HG03066 (cell line): ENCODE measurements around the gene IQSEC1.

ENCODE experiments used
- ATAC-seq: cut with Tn5 transposase; IDR thresholded peaks from one replicate; pipeline ENCODE4 v1.9.1; 2021; ENCODE audit warnings: low read depth; ENCODE audit not compliant: unreplicated experiment

IQSEC1 gene

DNA sequence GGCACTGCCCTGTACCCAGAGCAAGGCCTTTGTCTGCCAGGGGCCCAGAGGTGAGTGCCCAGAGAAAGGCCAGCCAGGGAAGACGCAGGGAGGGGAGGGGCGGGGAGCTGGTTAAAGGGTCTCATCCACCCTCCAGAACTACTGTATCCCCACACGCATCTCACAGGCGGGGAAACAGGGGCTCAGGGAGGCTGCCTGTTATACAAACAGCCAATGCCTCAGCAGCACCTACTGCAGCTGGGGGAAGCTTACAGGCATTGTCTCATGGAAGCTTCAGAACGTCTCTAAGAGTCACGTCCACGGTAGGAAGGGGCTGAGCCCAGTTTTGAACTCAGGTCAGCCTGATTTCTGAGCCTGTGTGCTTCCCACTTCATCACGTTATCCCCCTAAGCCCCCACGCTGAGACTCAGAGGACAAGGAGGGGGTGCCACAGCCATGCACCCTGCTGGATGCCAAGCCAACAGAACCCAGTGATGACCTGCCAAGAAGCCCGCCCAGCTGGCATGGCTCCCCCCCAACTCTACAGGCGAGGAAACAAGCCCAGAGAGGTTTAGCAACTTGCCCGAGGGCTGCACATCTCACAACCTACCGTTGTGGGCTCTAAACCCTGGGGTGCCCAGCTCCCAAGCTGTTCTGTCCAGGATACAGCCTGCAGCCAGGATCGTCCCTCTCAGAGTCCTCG is 54.5 kb downstream of the IQSEC1 start:
- ATAC-seq: no peak

- ATAC-seq: no peak
Measured at GRCh38 chr3:13018043-13018451, 55.2 kb downstream of the IQSEC1 start.

- no peak for ATAC-seq
Measured at GRCh38 chr3:13017361-13018042, 55.7 kb downstream of the IQSEC1 start.

- ATAC-seq: no peak
Measured at GRCh38 chr3:13016721-13017255, 56.4 kb downstream of the IQSEC1 start.

- ATAC-seq: peak; percentile 37
Measured at GRCh38 chr3:13016083-13016720, 57.0 kb downstream of the IQSEC1 start.

DNA sequence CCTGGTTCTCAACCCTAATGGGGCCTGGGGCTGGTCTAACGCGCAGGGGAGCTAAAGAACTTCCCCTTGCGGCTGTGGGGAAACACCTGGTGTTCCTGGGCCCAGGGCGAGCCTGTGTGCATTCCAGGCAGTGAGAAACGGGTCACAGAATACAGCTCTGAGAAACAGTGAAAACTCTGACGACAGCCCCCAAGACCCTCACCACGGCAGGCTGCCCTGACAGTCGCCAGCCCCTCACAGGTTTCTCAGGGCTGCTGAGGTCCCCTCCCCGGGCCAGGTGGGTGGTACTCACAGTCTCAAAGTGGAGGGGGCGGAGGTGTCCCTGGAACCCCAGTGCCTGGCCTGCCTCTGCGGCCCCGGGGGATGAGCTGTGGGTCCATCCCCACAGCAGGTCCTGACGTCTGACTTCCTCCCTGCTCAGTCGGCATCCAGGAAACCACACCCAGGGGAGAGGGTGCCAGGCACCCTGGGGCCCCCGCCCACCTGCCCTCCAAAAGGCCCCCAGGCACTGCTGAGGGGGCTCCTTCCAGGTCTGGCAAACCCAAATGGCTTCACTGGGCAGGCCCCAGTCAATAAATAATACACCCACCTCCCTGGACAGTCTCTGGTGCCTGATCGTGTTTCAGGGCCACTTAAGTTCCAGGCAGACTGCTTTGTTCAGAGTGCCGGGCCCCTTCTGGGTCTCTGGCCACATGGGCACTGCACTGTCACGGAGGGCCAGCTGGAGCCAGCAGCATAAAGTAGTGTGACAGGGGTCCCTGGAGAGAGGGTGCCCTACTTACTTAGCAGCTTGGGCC is 57.7 kb downstream of the IQSEC1 start:
- peak; percentile 22 for ATAC-seq

GRCh38 chr3:13014755-13015285 is 58.4 kb downstream of the IQSEC1 start:
- ATAC-seq: no peak

GRCh38 chr3:13013994-13014754 is 59.1 kb downstream of the IQSEC1 start:
- ATAC-seq: no peak

- ATAC-seq: no peak
Measured at GRCh38 chr3:13013566-13013965, 59.7 kb downstream of the IQSEC1 start.

DNA sequence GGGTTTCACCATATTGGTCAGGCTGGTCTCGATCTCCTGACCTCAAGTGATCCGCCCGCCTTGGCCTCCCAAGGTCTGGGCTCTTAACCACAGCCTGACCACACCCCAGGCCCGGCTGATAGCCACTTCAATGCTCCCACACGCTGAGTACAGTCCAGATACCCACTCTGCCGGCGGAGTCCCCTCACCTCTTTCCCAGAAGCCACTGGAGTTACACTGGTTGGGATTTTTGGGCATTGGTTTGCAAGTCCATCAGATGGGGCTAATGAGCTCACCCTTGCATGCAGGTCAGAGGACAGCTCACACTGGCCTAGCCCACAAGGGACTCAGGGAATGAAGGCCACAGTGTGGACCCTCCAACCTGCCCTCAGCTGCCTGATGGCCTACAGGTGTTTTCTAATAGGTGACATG is 60.1 kb downstream of the IQSEC1 start:
- no peak for ATAC-seq

GRCh38 chr3:13012221-13012691 is 61.0 kb downstream of the IQSEC1 start:
- peak; percentile 33 for ATAC-seq

DNA sequence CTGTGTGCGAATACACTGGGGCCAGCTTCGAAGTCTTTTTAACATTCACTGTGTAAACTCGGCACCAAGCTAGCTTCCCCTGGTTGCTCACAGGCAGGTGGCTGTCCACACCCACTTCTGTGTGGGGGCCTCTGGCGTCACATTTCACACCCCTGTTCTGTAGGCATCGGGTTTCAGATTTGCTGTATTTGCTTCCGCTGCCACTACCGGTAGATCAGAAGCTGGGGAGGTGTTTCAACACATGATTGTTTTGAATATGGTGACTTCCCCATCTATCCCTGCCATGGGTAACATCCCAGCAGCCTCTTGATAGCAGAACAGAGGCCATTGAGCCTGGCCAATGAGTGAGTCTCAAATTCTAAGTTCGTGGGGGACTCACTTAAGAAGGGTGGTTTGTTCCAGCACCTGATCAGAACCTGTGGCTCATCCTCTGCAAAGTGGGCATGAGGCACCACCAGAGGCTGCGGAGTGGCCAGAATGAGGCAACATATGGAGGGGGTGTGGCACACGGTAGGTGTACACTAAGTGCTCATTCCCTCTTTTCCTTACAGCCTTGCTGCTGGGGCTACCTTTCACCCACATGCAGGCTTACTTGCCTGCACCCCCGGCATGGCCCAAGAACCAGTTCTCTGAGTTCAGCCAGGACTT is 61.5 kb downstream of the IQSEC1 start:
- peak; percentile 44 for ATAC-seq

DNA sequence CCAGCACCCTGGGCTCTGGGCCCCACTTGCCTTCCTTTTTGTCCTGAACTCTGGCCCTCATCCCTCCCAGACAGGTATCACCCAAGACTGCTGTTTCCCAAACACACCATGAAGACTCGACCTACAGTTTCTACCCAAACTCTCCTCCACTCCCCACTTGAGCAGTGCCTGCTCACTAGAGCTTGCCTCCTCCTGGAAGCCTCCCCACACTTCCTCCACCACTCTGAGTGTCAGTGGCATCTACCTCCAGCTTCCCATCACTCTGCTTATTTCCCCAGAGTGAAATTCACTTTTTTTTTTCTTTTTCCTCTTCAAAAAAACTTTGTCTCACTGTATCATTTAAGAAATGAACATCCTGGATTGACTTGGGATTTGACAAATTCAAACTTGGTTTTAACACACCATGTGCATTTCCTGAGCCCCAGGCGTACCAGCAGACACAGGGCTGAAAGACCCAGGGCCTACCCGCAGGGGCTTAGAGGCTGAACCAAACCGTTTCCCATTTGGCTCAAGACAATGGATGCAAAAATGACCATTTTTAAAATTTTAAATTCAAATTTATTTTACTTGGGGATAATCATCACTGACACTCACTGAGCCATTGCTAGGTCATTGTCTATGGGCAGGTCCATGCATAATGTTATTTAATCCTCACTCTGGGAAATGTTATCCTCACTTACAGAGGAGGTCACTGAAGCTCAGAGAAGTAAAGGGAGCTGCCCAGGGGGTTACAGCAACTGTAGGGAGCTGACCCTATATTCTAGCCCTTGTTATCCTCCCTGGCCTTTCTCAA is 62.3 kb downstream of the IQSEC1 start:
- no peak for ATAC-seq

- ATAC-seq: no peak
Measured at GRCh38 chr3:13009946-13010315, 63.3 kb downstream of the IQSEC1 start.

DNA sequence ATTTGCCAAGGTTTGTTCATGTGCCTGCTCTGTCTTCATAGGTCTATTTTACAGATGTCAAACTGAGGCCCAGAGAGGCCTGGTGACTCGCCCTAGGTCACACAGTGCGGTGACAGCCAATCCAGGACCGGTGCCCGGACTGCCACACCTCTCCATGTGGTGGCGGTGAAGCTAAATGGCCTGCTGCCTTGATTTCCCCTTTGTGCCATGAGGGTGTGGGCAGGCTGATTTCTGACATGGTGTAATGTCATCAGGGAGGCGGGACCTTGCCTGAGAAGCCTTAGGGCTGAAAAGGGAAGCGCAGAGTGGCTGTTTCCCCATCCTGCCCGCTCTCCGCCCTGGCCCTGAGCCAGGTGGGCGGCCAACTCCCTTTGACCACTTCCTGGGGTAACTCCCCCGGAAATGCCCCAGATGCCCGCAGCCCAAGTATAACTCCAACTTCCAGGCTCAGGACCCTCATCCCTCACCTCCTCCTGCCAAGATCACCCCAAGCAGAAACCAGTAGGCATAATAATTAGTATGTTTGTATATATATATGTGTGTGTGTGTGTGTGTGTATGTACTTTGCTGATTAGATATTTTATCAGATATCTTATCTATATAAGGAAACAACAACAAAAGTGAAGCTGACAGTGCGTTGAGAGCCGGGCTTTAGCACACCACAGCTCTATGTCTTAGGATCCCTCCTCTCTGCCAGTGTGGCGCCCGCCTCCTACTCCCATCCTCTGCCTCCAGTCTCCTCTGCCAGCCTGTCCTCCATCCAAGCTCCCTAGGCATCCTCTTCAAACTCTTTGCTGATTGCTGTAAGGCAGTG is 63.9 kb downstream of the IQSEC1 start:
- ATAC-seq: no peak

DNA sequence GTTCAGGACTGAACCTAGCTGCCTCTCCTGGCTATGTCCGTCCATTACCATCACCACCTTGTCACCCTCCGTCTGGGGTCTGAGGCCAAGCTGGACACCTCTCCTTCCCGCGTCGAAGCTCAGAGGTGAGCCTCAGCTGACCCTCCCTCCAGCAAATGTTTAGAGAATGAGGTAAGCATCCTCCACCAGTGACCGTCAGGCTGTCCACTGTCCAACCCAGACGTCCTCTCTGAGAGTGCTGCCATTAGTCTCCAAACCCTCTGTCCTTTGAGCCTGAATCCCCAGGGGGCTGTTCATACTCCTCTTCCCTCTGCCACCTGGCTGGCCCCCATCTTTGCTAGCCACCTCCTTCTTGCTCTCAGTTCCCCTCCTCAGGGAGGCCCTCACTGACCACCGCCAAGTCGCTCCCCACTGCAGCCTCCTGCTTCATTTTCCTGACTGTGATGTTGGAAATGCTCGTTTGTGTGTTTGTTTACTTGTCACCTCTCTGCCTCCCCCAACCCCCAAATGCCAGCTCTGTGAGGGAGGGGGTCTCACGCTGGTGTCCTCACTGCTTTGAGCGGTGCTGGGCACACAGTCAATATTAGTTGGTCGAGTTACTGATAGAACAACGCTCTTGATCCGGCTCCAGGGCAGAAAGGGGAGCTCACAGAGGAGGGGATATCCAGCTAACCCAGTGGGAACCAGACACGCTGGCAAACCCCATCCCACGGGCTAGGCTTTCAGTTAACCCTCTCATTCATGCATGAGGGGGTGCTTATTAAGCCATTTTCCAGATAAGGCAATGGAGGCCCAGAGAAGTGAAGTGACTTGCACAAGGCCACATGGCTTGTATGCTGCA is 64.9 kb downstream of the IQSEC1 start:
- ATAC-seq: no peak
